Suppressor macrophage treated with lipopolysaccharide for 1 hour (primary cell): Measurements from ENCODE around the gene EEF1AKMT2.
"Not testable (repeated sequence)": the region's sequence is repeated elsewhere in the genome, so short reads cannot be mapped to it uniquely, and the experiment has no call there.

Experiments used
- DNase-seq, 3 donors: peaks; one replicate each; pipeline ENCODE4 v3.0.0-alpha.2; 2020 to 2022

The EEF1AKMT2 gene

GRCh38 chr10:124754227-124754626 is 37.5 kb downstream of the EEF1AKMT2 start:
- no peak for DNase-seq

GRCh38 chr10:124748953-124749645 is 42.6 kb downstream of the EEF1AKMT2 start:
- DNase-seq = peak in 1 of 3 donors; percentile 60

- peak in 1 of 3 donors; percentile 16 for DNase-seq
These were observed 43.5 kb downstream of the EEF1AKMT2 start for GRCh38 chr10:124748166-124748565.

- no peak for DNase-seq
These were observed 43.9 kb downstream of the EEF1AKMT2 start for GRCh38 chr10:124747745-124748144.

- no peak for DNase-seq
These were observed 44.7 kb downstream of the EEF1AKMT2 start for GRCh38 chr10:124746992-124747391.

GRCh38 chr10:124746447-124746846 is 45.2 kb downstream of the EEF1AKMT2 start:
- DNase-seq = not testable (repeated sequence)

- peak; percentile 71 to 84 (median 75) for DNase-seq
These were observed 46.0 kb downstream of the EEF1AKMT2 start for GRCh38 chr10:124745673-124746072.

GRCh38 chr10:124745252-124745651 is 46.4 kb downstream of the EEF1AKMT2 start:
- no peak for DNase-seq

- peak; percentile 89 to 96 (median 93) for DNase-seq
These were observed 47.3 kb downstream of the EEF1AKMT2 start, which contains the start of gene FAM53B for GRCh38 chr10:124744102-124745050. FAM53B (minus strand) TSS chr10:124744378; CDS start chr10:124706713, 37,665 bp downstream.

- DNase-seq = peak; percentile 61 to 69 (median 67)
These were observed 48.2 kb downstream of the EEF1AKMT2 start for GRCh38 chr10:124743191-124744101.

GRCh38 chr10:124742413-124743190 is 49.1 kb downstream of the EEF1AKMT2 start:
- peak in 1 of 3 donors; percentile 33 for DNase-seq

- no peak for DNase-seq
These were observed 49.7 kb downstream of the EEF1AKMT2 start for GRCh38 chr10:124741922-124742412.

- DNase-seq = peak; percentile 85 to 91 (median 89)
These were observed 50.3 kb downstream of the EEF1AKMT2 start for GRCh38 chr10:124741281-124741921.

GRCh38 chr10:124740369-124741280 is 51.1 kb downstream of the EEF1AKMT2 start:
- peak; percentile 81 to 83 (median 83) for DNase-seq

GRCh38 chr10:124739986-124740368 is 51.7 kb downstream of the EEF1AKMT2 start:
- DNase-seq = no peak

GRCh38 chr10:124739119-124739921 is 52.4 kb downstream of the EEF1AKMT2 start:
- DNase-seq = no peak

- DNase-seq = no peak
These were observed 53.2 kb downstream of the EEF1AKMT2 start for GRCh38 chr10:124738441-124738840.

- DNase-seq = no peak
These were observed 54.0 kb downstream of the EEF1AKMT2 start for GRCh38 chr10:124737708-124738107.

GRCh38 chr10:124737221-124737620 is 54.5 kb downstream of the EEF1AKMT2 start:
- no peak for DNase-seq
